ENCODE measurements around the gene CHD9.
"Not testable (repeated sequence)": the region's sequence is repeated elsewhere in the genome, so short reads cannot be mapped to it uniquely, and the experiment has no call there.

Gene CHD9

GRCh38 chr16:53291757-53292392 lies 237.1 kb downstream of the CHD9 start:
- DNase-seq: no peak

DNA sequence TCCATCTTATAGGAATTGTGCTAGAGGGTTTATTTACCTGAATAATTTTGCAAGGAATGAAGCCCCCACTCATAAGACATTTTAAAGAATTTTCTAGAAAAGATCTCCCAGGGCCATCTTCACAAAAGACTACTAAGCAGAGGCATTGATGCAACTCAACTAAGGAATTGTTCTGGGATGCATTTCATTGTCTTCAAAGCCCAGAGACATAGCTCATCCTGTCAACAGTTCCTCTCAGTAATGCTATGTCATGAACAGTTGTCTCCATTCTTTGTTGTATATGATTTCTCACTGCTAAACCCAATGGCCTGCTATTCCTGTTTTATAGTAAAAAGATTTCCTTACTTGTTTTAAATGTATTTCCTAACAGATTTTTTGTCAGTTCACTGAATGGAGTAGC lies 242.7 kb downstream of the CHD9 start:
- no peak for DNase-seq

DNA sequence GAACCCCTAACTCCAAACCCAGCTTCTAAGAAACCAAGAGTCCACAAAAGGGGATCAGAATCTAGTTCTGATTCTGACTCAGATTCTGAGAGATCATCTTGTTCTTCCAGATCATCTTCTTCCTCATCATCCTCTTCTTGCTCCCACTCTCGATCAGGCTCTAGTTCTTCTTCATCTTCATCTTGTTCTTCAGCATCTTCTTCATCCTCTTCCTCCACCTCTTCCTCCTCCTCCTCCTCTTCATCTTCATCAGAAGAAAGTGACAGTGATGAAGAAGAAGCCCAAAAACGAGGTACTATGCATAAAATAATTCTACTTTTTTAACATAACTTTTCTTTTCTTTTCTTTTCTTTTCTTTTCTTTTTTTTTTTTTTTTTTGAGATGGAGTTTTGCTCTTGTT lies 249.5 kb downstream of the CHD9 start:
- no peak for DNase-seq

DNA sequence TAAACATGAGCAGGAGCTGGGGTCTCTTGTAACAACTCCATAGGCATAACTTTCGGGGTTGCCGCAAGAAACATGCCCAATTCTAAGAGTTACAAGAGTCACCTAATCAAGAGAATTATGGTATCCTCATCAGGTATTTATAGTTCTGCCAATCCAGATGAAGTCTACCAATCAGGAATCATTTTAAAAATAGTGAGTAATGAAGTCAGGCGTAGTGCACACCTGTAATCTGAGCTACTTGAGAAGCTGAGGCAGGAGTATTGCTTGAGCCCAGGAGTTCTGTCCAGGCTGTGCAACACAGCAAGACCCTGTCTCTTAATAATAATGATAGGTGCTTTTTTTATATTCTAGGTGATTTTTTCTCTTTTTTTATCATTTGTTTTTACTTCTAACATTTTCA lies 251.0 kb downstream of the CHD9 start:
- DNase-seq: no peak

DNA sequence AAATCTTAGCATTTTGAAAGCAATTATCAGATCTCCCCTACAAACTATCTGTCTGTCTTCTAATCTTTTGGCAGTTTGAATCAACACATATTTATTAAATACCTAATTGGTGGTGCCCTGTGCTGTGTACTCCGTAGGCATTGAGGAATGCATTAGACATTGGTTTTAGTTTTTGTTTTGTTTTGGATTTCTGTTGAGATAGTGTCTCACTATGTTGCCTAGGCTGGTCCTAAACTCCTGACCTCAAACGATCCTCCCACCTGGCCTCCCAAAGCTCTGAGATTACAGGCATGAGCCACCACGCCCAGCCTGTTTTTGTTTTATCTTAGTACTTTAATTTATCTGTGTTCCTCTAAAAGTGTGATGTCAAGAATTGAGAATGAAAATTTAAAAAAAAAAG lies 254.7 kb downstream of the CHD9 start:
- no peak for DNase-seq

DNA sequence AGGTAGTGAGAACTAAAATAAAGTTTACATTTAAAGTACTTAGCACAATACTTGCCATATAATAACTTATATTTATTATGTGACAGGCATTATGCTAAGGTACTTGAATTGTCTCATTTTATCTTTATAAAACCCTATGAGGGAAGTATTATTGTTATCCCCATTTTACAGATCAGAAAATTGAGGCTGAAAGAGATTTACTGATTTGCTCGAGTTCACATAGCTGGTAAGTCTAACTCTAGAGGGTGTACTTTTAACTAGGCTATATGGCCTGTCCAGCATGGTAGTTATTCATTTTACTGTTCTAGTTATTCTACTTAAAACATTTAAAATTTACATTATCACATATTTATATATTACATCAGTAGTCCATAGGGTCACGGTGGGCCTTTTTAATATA lies 266.2 kb downstream of the CHD9 start:
- DNase-seq: no peak

- DNase-seq: no peak
Observed at GRCh38 chr16:53323924-53324323, 269.1 kb downstream of the CHD9 start.

GRCh38 chr16:53330991-53331390 lies 276.2 kb downstream of the CHD9 start:
- not testable (repeated sequence) for DNase-seq

DNA sequence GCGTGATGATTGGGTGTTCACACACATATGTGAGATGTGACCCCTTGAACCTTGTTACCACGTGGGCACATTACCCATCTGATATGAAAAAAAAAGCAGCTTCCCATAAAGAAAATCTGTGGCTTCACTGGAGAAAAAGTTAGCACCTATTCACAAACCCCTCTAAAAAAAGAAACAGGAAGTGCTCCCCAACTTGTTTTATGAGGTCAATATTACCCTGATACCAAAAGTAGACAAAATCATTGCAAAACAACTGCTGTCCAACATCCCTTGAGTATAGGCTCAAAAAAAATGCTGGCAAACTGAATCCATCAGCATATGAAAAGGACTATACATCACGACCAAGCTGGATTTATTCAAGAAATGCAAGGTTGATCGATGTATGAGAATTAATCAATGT lies 279.8 kb downstream of the CHD9 start:
- DNase-seq: no peak

DNA sequence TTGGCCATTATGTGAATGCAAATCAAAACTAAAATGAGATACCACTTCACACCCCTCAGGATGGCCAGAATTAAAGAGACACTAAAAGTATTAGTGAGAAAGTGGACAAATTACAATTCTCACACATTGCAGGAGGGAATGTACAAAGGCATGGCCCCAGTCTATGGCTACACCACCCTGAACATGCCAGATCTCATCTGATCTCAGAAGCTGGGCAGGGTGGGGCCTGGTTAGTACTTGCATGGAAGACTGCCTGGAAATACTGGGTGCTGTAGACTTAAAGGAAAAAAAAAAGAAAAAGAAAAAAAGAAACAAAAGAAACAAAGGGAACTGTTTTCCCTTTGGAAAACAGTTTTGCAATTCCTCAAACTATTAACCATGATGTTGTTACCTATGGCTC lies 282.5 kb downstream of the CHD9 start:
- no peak for DNase-seq

- DNase-seq: no peak
Observed at GRCh38 chr16:53341792-53342191, 287.0 kb downstream of the CHD9 start.

- DNase-seq: no peak
Observed at GRCh38 chr16:53355064-53355463, 300.3 kb downstream of the CHD9 start.

DNA sequence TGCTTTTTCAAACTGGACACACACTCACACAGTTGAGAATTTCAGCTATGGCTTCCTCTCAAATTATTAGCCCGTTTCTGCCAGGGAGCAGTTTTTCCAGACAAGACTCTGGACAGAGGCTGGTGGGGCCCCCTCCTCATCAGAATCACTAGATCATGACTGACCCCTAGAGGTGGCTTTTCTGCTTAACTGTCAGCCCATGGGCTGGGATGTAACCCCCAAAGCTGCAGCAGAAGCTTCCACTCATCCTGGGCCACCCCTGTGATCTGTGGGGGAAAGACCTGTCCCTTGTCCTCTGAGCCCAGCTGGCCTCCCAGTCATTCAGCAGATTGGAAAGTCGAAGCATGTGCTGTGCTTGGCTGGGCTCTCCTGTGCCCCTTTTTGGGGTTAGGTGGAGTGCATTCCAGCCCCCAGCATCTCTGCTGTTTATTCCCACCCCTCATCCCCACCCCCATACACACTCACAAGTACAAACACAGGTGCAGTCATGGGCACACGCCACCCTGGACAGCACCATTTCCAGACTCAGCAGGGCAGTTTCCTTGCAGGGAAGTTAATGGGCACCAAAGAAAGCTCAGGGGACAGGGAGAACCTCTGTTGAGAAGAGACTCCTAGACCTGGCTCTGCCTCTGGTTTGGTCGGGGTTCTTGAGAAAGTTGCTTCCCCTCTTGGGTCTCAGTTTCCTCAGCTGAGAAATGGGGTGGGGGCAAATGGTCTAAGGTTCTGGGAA lies 301.9 kb downstream of the CHD9 start:
- no peak for DNase-seq

DNA sequence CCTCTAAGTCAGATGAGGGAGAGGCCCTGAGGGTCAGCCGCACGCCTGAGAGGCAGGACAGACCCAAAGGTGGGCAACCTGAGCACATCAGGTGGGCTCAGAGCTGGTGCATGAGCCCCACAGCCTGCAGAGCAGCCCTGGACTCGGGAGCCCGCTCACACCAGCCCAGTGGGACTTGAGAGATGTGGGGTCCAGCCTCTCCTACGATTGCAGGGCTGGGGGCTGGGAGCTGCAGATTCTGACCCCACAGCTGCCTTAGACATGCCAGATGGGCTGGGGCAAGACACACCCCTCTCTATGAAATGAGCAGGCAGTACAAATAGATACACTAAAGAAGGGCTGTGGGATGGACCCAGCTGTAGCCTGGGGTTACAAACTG lies 302.4 kb downstream of the CHD9 start:
- DNase-seq: no peak

DNA sequence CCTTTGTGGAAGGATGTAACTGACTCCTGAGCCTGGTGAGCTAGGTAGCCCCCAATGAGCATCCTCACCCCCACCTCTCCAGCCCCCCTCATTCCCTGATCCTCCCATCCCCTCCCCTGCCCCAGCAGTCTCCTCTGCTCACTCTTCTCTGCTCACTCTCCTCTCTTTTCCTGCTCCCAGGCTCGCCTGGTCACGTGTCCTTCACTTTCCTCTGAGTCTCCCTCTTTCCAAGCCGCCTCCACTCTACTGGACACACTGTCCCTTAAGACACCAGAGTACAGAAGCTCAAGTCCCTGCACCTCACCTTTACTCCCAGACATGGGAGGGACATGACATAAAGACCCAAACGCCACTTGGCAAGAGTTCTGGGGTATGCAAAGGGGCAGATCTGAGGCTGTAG lies 303.2 kb downstream of the CHD9 start:
- DNase-seq: no peak

- DNase-seq: no peak
Observed at GRCh38 chr16:53358884-53359283, 304.1 kb downstream of the CHD9 start.

DNA sequence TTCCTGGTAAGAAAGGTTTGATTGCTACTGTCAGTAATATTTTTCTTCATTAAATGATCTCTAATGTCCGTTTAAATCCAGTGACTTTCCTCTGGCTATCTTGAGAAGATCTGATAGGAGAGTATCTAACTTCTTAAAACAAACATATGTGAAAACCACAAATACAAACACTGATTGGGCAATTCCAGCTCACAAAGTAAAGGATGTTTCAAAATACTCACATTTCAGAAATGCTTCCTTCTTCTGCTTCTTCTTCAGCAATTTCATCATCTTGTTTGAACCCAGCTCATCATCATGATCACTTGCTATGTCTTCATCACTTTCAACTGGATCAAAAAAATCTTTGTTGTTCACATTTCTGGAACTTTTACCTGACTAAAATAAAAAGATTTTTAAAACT lies 315.1 kb downstream of the CHD9 start:
- no peak for DNase-seq

DNA sequence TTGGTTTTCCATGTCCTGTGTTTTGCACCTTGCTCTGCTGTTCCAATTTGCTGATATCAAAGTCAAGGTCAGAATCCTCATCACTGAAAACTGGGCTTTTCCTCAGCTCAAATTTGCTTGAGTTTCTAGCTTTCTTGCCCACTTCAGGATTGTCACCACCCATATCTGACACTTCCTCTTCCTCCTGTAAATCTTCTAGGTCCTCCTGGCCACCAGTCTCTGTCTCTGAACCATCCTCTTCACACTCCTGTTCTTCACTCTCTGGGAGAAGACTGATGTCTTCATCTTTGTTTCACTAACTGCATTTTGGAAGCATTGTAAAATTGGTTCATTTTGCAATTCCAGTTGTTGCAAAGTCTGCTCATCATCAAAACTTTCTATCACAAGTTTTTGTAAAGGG lies 316.0 kb downstream of the CHD9 start:
- DNase-seq: no peak

- DNase-seq: peak; percentile 84
Observed at GRCh38 chr16:53372992-53373871, 318.4 kb downstream of the CHD9 start.

- DNase-seq: no peak
Observed at GRCh38 chr16:53374800-53375199, 320.0 kb downstream of the CHD9 start.

DNA sequence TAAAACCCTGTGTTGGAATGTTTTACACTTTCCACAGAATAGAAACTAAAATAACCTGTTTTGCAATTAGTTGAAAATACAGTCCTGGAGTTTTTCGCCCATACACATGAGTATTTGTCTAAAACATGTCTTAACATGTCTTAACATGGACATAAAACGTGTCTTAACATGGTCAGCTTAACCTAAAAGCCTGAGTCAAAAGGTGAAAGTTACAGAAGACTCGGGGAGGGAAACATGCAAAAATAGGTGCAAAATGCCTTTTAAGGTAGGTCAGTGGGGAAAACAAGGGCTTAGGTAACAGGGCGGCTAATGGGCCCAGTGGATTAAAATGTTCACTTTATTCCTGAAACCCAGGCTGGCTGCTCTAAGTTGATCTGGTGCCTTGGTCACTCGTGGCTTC lies 323.3 kb downstream of the CHD9 start:
- no peak for DNase-seq
